CD4-positive, alpha-beta T cell treated with Interleukin-17A for 1 hour (primary cell): Measurements from ENCODE around the gene WDR91.

ENCODE experiments used
- DNase-seq: peaks from one replicate; pipeline ENCODE4 v3.0.0-alpha.2; 2020

WDR91 gene

GRCh38 chr7:135159359-135160085, 51.8 kb downstream of the WDR91 start:
- DNase-seq, result no peak

GRCh38 chr7:135158874-135159273, 52.5 kb downstream of the WDR91 start:
- no peak for DNase-seq

- no peak for DNase-seq
Measured at GRCh38 chr7:135158141-135158655, 53.1 kb downstream of the WDR91 start.

- no peak for DNase-seq
Measured at GRCh38 chr7:135156290-135156689, 55.0 kb downstream of the WDR91 start.

- DNase-seq, result no peak
Measured at GRCh38 chr7:135154734-135155133, 56.6 kb downstream of the WDR91 start.

GRCh38 chr7:135152442-135152841, 58.9 kb downstream of the WDR91 start:
- DNase-seq, result no peak

GRCh38 chr7:135151533-135151932, 59.8 kb downstream of the WDR91 start:
- DNase-seq, result no peak

GRCh38 chr7:135151132-135151531, 60.2 kb downstream of the WDR91 start:
- no peak for DNase-seq

GRCh38 chr7:135150072-135150782, 61.1 kb downstream of the WDR91 start:
- DNase-seq, result no peak

- peak; percentile 82 for DNase-seq
Measured at GRCh38 chr7:135147899-135148721, 63.2 kb downstream of the WDR91 start, which contains the start of gene TMEM140. TMEM140 (plus strand) TSS chr7:135148072; CDS start chr7:135164442, 16,370 bp downstream.

GRCh38 chr7:135147341-135147898, 63.9 kb downstream of the WDR91 start:
- DNase-seq, result peak; percentile 59

- no peak for DNase-seq
Measured at GRCh38 chr7:135143885-135144668, 67.2 kb downstream of the WDR91 start.
